NCI-H2196 treated with DMSO at 0.1 percent for 48 hours (cell line): ENCODE data around the gene SIPA1L3.
"Not testable (repeated sequence)": the region's sequence is repeated elsewhere in the genome, so short reads cannot be mapped to it uniquely, and the experiment has no call there.

Source experiments
- DNase-seq: peaks from one replicate; lab custom pipeline; 2025; ENCODE audit not compliant: unreplicated experiment; lab: John Stamatoyannopoulos, UW

SIPA1L3 gene

GRCh38 chr19:37906869-37907734 is at the start of gene SIPA1L3:
Gene SIPA1L3 (plus strand): TSS chr19:37907208. CDS start chr19:38081566, 174,358 bp downstream.
- peak; percentile 93 for DNase-seq

DNA sequence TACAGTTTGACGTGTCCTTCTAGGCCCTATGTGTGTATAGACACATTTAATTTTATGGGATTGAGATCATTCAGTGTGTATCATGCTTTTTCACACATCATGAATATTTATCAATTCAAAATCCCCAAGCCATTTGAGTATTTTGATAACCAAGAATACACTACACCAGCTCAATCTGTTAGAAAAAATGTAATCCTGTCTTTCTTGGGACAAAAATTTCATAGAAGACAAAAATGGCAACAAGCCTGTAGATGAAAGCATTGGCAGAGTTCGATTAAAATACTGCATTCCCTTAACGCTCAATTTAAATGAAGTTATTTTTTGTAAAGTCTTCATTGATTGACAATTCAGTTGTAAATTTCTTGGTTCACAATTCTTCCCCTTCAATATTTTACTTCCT is 42.5 kb upstream of the SIPA1L3 start:
- DNase-seq, result no peak

GRCh38 chr19:37865930-37866329 is 41.1 kb upstream of the SIPA1L3 start:
- not testable (repeated sequence) for DNase-seq

GRCh38 chr19:37867831-37868230 is 39.2 kb upstream of the SIPA1L3 start:
- no peak for DNase-seq

DNA sequence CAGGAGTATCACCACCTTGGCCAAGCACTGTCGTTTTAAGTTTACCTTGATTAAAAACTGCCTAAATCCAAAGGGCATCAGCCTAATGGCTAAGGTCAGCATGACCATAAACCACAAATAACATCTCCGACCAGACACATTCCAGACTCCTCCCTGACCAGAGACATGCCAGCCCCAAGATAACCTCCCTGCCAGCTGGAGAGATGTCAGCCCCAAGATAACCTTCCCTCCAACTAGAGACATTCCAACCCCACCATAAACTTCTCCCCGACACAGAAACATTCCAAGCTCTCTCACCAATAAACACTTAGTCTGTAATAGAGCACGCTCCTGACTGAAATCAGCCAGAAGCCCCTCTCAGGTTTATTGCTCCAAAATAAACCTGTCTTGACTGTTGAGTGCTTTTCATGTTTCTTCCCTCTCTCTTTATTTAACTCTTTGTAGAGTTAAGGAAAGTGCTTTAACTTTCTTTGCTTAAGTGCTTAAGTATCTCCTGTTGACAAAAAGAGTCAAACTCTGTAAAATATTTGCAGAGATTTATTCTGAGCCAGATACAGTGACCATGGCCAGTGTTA is 37.2 kb upstream of the SIPA1L3 start:
- no peak for DNase-seq

GRCh38 chr19:37872383-37872782 is 34.6 kb upstream of the SIPA1L3 start:
- DNase-seq, result no peak

- DNase-seq, result no peak
Observed at GRCh38 chr19:37874784-37875183, 32.2 kb upstream of the SIPA1L3 start.

GRCh38 chr19:37876032-37876431 is 31.0 kb upstream of the SIPA1L3 start:
- DNase-seq, result no peak

DNA sequence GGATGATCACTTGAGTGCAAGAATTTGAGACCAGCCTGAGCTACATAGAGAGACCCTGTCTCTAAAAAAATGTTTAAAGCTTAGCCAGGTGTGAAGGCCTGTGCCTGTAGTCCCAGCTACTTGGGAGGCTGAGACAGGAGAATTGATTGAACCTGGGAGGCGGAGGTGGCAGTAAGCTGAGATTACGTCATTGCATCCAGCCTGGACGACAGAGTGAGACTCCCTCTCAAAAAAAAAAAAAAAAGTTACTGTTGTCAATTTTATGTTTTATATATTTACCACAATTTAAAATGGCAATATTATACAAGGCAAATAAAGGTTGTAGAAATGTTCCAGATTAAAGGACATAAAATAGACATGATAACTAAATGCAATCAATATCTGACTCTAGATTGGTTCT is 29.9 kb upstream of the SIPA1L3 start:
- no peak for DNase-seq

GRCh38 chr19:37885392-37885791 is 21.6 kb upstream of the SIPA1L3 start:
- DNase-seq, result no peak

GRCh38 chr19:37886571-37886970 is 20.4 kb upstream of the SIPA1L3 start:
- DNase-seq, result no peak

DNA sequence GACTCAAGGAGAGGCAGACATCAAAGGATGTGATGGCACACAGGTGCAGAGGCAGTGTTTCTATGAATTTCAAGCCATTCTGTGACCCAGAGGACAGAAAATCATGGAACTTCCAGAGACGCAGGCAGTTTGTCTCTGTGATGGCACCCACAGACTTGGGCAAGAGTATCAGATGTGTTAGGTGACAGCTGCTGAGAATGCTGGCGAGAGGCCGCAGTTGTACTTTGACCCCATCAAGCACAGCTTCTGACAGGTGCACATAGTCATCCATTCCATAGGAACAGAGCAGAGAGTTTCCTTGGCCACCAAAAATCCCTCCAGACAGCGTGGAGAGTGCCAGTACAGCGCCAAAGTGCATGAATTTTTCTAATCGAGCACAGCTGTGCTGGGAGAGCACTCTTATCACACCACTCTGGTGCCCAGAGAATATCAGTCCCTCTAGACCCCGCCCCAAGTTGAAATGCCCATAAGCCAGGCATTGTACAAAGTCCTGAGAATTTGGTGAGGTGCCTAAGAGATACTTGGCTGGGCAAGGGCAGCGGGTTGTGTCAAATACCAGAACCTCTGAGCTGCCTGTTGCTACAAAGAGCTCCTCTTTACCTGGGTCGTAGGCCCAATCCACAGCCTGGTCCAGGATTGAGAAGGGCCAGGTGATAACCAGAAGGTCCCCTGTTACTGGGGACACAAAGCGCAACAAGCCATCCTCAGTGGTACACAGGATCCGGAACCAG is 13.0 kb upstream of the SIPA1L3 start:
- no peak for DNase-seq

- no peak for DNase-seq
Observed at GRCh38 chr19:37896180-37896579, 10.8 kb upstream of the SIPA1L3 start.

- DNase-seq, result no peak
Observed at GRCh38 chr19:37899453-37899852, 7.6 kb upstream of the SIPA1L3 start.

- DNase-seq, result no peak
Observed at GRCh38 chr19:37899966-37900365, 7.0 kb upstream of the SIPA1L3 start.

DNA sequence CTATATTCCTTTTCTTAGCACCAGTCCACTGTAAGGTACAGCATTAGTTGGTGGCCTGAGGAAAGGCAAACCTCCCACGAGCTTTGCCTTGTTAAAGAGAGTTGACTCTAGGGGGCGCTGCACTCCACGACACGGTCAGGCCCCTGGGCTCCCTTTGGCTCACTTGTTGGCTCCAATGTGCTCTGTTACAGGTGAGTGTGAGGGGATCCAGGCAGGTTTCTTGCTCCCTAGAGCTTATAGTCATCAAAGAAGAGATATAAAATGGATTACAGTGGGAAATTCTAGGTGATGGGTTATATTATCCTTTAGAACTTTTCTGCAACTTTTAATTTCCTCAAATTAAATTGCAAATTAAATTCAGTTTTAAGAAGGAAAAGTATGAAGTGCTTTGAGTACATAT is 4.3 kb upstream of the SIPA1L3 start:
- peak; percentile 81 for DNase-seq

- no peak for DNase-seq
Observed at GRCh38 chr19:37903096-37903495, 3.9 kb upstream of the SIPA1L3 start.

DNA sequence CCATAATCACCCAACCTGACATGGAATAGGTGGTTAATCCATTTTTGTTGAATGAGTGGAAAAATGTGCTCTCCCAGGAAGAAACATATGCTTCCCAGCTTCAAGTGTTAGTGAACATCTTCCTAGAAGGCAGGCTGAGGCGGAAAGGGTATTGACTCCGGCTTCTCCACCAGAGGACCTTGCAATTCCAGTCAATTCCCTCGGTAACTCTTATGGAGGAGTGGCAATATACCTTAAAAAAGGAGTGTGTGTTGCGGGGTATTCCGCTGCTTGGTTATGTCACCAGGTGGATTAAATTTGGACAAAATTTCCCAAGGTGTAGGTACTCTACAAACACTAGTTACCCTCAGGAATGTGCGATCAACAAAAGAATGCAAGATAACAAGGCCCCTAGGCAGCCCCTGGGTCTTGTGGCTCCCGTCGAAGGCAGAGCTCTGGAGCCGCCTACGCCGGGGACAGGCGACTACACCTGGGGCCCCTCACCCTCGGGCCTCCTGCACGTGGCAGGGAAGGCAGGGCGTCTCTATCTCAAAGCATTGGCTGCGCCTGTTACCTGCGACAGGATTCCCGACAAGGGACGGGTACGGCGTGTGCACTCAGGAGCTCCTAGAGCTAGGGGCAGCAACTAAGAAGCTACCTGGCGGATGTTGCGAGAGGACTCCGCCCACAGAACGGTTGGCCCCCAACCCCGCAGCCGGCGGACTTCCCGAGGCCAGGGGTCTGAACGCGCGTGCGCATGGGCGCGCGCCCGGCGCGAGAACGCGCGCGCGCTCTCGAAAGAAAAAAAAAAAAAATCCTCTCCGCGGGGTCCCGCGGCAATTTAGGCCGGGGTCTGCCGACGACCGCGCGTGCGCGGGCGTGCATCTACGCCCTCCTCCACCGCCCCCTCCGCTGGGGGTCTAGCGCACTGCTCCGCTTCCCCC is 801 bp upstream of the SIPA1L3 start, which contains the start of gene WDR87:
Gene WDR87 (minus strand): TSS at position 649 of the 923 bp plus-strand sequence. CDS start 8,355 bp downstream, outside the sequence.
- DNase-seq, result peak; percentile 44

DNA sequence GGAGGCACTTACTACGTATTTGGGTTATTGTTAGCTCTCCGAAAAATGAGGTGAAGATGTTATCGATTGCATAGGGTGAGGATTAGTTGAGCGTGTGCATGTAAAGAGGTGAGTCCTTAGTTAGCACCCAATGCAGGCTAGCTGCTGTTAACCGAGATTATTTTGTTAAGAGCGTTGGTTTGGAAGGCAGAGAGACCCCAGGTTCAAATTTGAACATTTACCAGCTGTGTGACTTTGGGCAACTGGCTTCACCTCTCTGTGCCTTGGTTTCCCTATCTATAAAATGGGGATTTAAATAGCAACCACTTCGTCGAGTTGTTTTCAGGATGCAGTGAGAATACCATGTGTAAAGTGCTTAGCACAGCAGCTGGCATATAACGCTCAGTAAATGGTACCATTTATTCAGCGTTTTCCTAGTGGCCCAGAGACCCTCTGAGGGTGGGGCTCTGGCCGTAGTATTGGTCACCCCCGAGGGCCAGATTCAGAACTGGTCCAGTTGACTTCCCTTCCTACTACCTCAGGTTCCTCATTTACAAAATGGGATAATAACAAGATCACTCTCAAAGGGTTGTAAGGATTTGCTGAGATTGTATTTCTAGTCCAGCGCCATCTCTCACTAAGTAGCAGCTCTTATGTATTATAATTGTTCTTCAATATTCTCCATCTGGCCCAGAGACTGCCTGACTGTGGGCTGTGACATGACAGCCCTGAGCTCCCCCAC is 887 bp downstream of the SIPA1L3 start:
- no peak for DNase-seq

DNA sequence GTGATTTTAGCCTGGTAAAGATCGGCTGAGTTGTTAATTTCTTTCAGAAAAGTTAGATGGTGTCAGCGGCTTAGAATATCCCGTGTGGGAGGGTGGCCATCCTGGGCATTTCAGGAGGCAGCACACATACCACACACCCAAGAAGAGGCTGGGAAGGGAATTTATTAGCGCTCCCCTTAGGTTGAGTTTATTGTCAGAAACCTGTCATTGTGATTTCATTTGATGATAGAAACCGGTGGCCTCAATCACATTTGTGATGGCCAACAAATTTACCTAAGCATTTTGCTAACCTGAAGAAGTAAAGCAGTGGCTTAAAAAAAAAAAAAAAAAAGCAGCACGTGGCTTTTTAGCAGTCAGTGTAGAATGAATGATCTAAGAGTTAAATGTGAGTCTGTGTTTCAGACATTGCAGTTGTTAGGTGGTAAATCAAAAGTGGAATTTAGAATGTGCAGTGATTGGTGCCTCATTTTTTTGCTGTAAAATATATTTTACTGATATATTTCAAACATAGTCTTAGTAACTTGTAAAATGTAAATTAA is 2.7 kb downstream of the SIPA1L3 start:
- DNase-seq, result no peak
